Body of pancreas (tissue), 4 donors: Measurements from ENCODE around the gene RXRG. TPM values are rescaled to one million over a fixed set of nuclear protein-coding genes. Genes with fewer than 3 reads are reported as not detected.

Source experiments
- ATAC-seq: fragments of 150-250 bp; one replicate; pipeline ENCODE4 v1.9.1; 2016
- DNase-seq, 4 donors: peaks; one replicate each; pipeline ENCODE4 v3.0.0-alpha.2; 2019
- H3K27ac ChIP-seq, 4 donors: fragments of 200-600 bp; sonication (generic); 1 replicate in 3 of 4; 2 replicates in 1 of 4; pipeline versions ENCODE4 v1.5.1 to v1.6.1; 2016 to 2019; ENCODE audit warnings: mild to moderate bottlenecking in 1 of 4, mixed read lengths in 1 of 4, moderate library complexity in 1 of 4
- H3K27me3 ChIP-seq, 2 donors: fragments of 200-600 bp; sonication (generic); one replicate each; pipeline ENCODE4 v1.6.0; 2016; ENCODE audit warnings: mild to moderate bottlenecking in 1 of 2
- H3K36me3 ChIP-seq, 2 donors: fragments of 200-600 bp; sonication (generic); replicated peaks in 1 of 2; 2 replicates each; pipeline ENCODE4 v1.5.1; 2016; ENCODE audit warnings: low read depth in 2 of 2; ENCODE audit not compliant: insufficient read depth in 1 of 2
- H3K4me1 ChIP-seq: fragments of 200-600 bp; sonication (generic); one replicate; pipeline ENCODE4 v1.6.0; 2016
- H3K4me3 ChIP-seq, 2 donors: fragments of 200-600 bp; sonication (generic); 1 replicate in 1 of 2; 2 replicates in 1 of 2; pipeline ENCODE4 v1.5.1; 2016 to 2019
- H3K9me3 ChIP-seq, 3 donors: fragments of 200-600 bp; sonication (generic); 1 replicate in 2 of 3; 2 replicates in 1 of 3; pipeline ENCODE4 v1.5.1; 2016
- CTCF ChIP-seq, 7 experiments: fragments of 450-650 bp in 4 of 7; fragments of 200-600 bp in 3 of 7; sonication (generic) in 3 of 7; IDR thresholded peaks; one replicate each; pipeline ENCODE4 v1.5.1; 2016 to 2019; ENCODE audit warnings: antibody characterized with exemption in 7 of 7
- POLR2A ChIP-seq, 3 donors: fragments of 450-650 bp; IDR thresholded peaks; one replicate each; pipeline ENCODE4 v1.6.1; 2016; ENCODE audit warnings: antibody characterized with exemption in 3 of 3, mild to moderate bottlenecking in 2 of 3
- WGBS, 2 donors: methylation state at CpG; one replicate each; pipeline ENCODE4 v1.1.5; 2017; 5-methylcytosine and 5-hydroxymethylcytosine counted together
- intact Hi-C: fragments of 100-400 bp; cut with DNase I; formaldehyde crosslinking; loops from one replicate; pipeline ENCODE4 v1.15.1; 2023
- total RNA-seq, 2 donors: library from RNA; depleted of rRNA; stranded (reverse); fragments of >200 nt; gene quantifications; one replicate each; pipeline ENCODE4 v1.1.0, GENCODE V29; 2016

RXRG gene
- total RNA-seq, 2 donors from 2014 or later, result 2.6 TPM; not detected in 1

GRCh38 chr1:165383599-165384405, 61.1 kb downstream of the RXRG start:
- Histone ChIP-seq H3K27me3 (no peaks in the 10 kb centered on the region), H3K4me1 (no peaks in the 10 kb centered on the region), H3K27ac (no peak overlapping the region), H3K36me3 (no peaks in the 10 kb centered on the region), H3K9me3 (no peaks in the 10 kb centered on the region), H3K4me3 (no peak overlapping the region)
- no peak for DNase-seq
- intact Hi-C loops, result no loop called here
- no peak for ATAC-seq
- 64 to 71% methylated on average over 5 of the region's 5 CpGs for WGBS, 2 donors
- TF ChIP-seq CTCF (IDR thresholded peaks at IDR 0.05), result no peak
- no peak for TF ChIP-seq POLR2A (IDR thresholded peaks at IDR 0.05)

GRCh38 chr1:165383067-165383466, 61.9 kb downstream of the RXRG start:
- H3K27me3 ChIP-seq, result no peaks in the 10 kb centered on the region
- intact Hi-C loops, result no loop called here
- ATAC-seq (peak; percentile 27), DNase-seq (peak in 2 of 4 donors; percentile 11 to 26)
- no peak overlapping the region for H3K27ac ChIP-seq
- H3K4me1 ChIP-seq, result no peaks in the 10 kb centered on the region
- TF ChIP-seq POLR2A (IDR thresholded peaks at IDR 0.05) (no peak), CTCF (IDR thresholded peaks at IDR 0.05) (no peak)
- H3K9me3 ChIP-seq, result no peaks in the 10 kb centered on the region
- no peaks in the 10 kb centered on the region for H3K36me3 ChIP-seq
- H3K4me3 ChIP-seq, result no peak overlapping the region
- WGBS, 2 donors, result 68% methylated on average over 6 of the region's 6 CpGs

GRCh38 chr1:165381745-165382505, 63.0 kb downstream of the RXRG start:
- TF ChIP-seq POLR2A (IDR thresholded peaks at IDR 0.05) (no peak), CTCF (IDR thresholded peaks at IDR 0.05) (no peak)
- ATAC-seq (no peak), DNase-seq (no peak)
- H3K27ac ChIP-seq, result no peak overlapping the region
- peaks cover under 1% of the 10 kb centered on the region for H3K4me1 ChIP-seq
- H3K27me3 ChIP-seq, result no peaks in the 10 kb centered on the region
- no peaks in the 10 kb centered on the region for H3K9me3 ChIP-seq
- intact Hi-C loops, result no loop called here
- WGBS, 2 donors, result 71 to 79% methylated on average over 6 of the region's 6 CpGs
- H3K4me3 ChIP-seq, result no peak overlapping the region
- H3K36me3 ChIP-seq, result no peaks in the 10 kb centered on the region

GRCh38 chr1:165376811-165377311, 68.1 kb downstream of the RXRG start:
- Histone ChIP-seq H3K9me3 (no peaks in the 10 kb centered on the region), H3K4me1 (peaks cover 15% of the 10 kb centered on the region), H3K36me3 (no peaks in the 10 kb centered on the region), H3K27me3 (no peaks in the 10 kb centered on the region), H3K4me3 (no peak overlapping the region), H3K27ac (peak overlapping the region in 1 of 4 donors; percentile 54)
- 22 to 29% methylated on average over 12 of the region's 12 CpGs for WGBS, 2 donors
- intact Hi-C loops, result no loop called here
- no peak for DNase-seq
- ATAC-seq, result no peak
- TF ChIP-seq CTCF (IDR thresholded peaks at IDR 0.05), result no peak
- TF ChIP-seq POLR2A (IDR thresholded peaks at IDR 0.05), result no peak
